K562 (cell line): Measurements from ENCODE around the gene CDC123. TPM values are rescaled to one million over a fixed set of nuclear protein-coding genes. Genes with fewer than 3 reads are reported as not detected.

ENCODE experiments used
- ATAC-seq: fragments of 200-7000 bp; cut with Tn5 transposase; 3 replicates; pipeline ENCODE4 v1.9.1; 2020; ENCODE audit warnings: moderate library complexity
- BruUV-seq: library from RNA; stranded (reverse); fragments of 400-500 nt; replicated peaks from 2 replicates; lab custom pipeline; 2021; lab: Mats Ljungman, UMichigan
- CTCF ChIA-PET: fragments of 300-600 bp; formaldehyde crosslinking; extraction: SDS; loops from one replicate; lab custom pipeline; 2021; ENCODE audit warnings: low intra/inter-chr PET ratio; lab: Yijun Ruan, JAX
- POLR2A ChIA-PET: fragments of 300-600, 350-650 bp; sonication (Branson Sonifier 250); formaldehyde crosslinking; extraction: SDS; loops from one replicate; lab custom pipeline; 2021; ENCODE audit warnings: antibody characterized with exemption, inconsistent platforms; lab: Yijun Ruan, JAX
- DNase-seq, 4 experiments: peaks; one replicate each; pipeline versions ENCODE4 v3.0.0 to v3.0.0-alpha.2; 2011 to 2018; ENCODE audit warnings: low spot score in 3 of 4, mixed read lengths in 3 of 4; ENCODE audit errors: extremely low read depth in 1 of 4
- FAIRE-seq: peaks from 2 replicates; lab custom pipeline; 2011; peaks lifted over from hg19 to GRCh38; lab: Jason Lieb, UNC
- H2AFZ ChIP-seq: 2 replicates; pipeline ENCODE4 v1.6.0; 2011; ENCODE audit warnings: low read depth, low read length, control low read depth, inconsistent platforms
- H3K27ac ChIP-seq: fragments of 200-600 bp; 3 replicates; pipeline ENCODE4 v1.8.0; 2011; ENCODE audit warnings: low read depth, mild to moderate bottlenecking, control low read depth, inconsistent platforms, low read length, moderate library complexity, mixed read lengths; ENCODE audit errors: extremely low read depth
- H3K27me3 ChIP-seq, 2 experiments: fragments of 300-600 bp in 1 of 2; 2 replicates in 1 of 2; 3 replicates in 1 of 2; pipeline versions ENCODE4 v1.6.0 to v1.8.0; 2011; ENCODE audit warnings: inconsistent platforms in 2 of 2, low read length in 2 of 2, mild to moderate bottlenecking in 1 of 2, mixed read lengths in 1 of 2, moderate library complexity in 1 of 2; ENCODE audit not compliant: control insufficient read depth in 2 of 2, insufficient read depth in 2 of 2
- H3K36me3 ChIP-seq: fragments of 300-600 bp; 3 replicates; pipeline ENCODE4 v1.8.0; 2011; ENCODE audit warnings: mild to moderate bottlenecking, low read length, inconsistent platforms; ENCODE audit not compliant: control insufficient read depth, insufficient read depth
- H3K4me1 ChIP-seq, 2 experiments: fragments of 200-600 bp in 1 of 2; replicated peaks in 1 of 2; 2 replicates in 1 of 2; 3 replicates in 1 of 2; pipeline versions ENCODE4 v1.5.1 to v1.8.0; 2011; ENCODE audit warnings: inconsistent platforms in 2 of 2, low read length in 2 of 2, mild to moderate bottlenecking in 1 of 2, mixed read lengths in 1 of 2, moderate library complexity in 1 of 2; ENCODE audit not compliant: control insufficient read depth in 2 of 2, insufficient read depth in 2 of 2
- H3K4me2 ChIP-seq: 2 replicates; pipeline ENCODE4 v1.6.1; 2011; ENCODE audit warnings: low read length, control low read depth, inconsistent platforms, mixed read lengths; ENCODE audit not compliant: insufficient read depth
- H3K4me3 ChIP-seq: fragments of 200-600 bp; sonication (generic), shearing (Covaris generic); 2 replicates; pipeline ENCODE4 v1.5.1; 2016; ENCODE audit warnings: control low read depth, inconsistent platforms
- H3K79me2 ChIP-seq: fragments of 200-600 bp; 3 replicates; pipeline ENCODE4 v1.8.0; 2011; ENCODE audit warnings: low read length, inconsistent platforms; ENCODE audit not compliant: control insufficient read depth, insufficient read depth
- H3K9ac ChIP-seq, 2 experiments: 2 replicates each; pipeline versions ENCODE4 v1.6.0 to v1.6.1; 2011; ENCODE audit warnings: low read depth in 2 of 2, low read length in 2 of 2, control low read depth in 1 of 2, inconsistent platforms in 1 of 2, mild to moderate bottlenecking in 1 of 2, mixed read lengths in 1 of 2; ENCODE audit not compliant: insufficient read depth in 1 of 2
- H3K9me1 ChIP-seq: one replicate; pipeline ENCODE4 v1.6.0; 2011; ENCODE audit warnings: inconsistent platforms, mild to moderate bottlenecking, low read length, moderate library complexity; ENCODE audit not compliant: control insufficient read depth, insufficient read depth
- H3K9me3 ChIP-seq: replicated peaks from 2 replicates; pipeline ENCODE4 v1.5.1; 2011; ENCODE audit warnings: low read depth, low read length, inconsistent platforms; ENCODE audit not compliant: control insufficient read depth, insufficient read depth
- H4K20me1 ChIP-seq: replicated peaks from 2 replicates; pipeline ENCODE4 v1.6.1; 2011; ENCODE audit warnings: low read length, inconsistent platforms, mixed read lengths; ENCODE audit not compliant: control insufficient read depth, insufficient read depth
- CEBPZ ChIP-seq: fragments of 150-350 bp; IDR thresholded peaks from 2 replicates; pipeline ENCODE4 v1.6.1; 2014; ENCODE audit warnings: low read depth, mild to moderate bottlenecking, low read length, borderline replicate concordance
- KDM1A ChIP-seq, 2 experiments: fragments of 450-650 bp; IDR thresholded peaks; 2 replicates each; pipeline ENCODE4 v1.6.1; 2016; ENCODE audit warnings: mild to moderate bottlenecking in 2 of 2
- MAFG ChIP-seq: fragments of 450-650 bp; conservative IDR thresholded peaks from 2 replicates; pipeline ENCODE4 v1.6.1; 2016; ENCODE audit warnings: missing genetic modification characterization, missing compliant biosample characterization
- MCM5 ChIP-seq: fragments of 450-650 bp; IDR thresholded peaks from 2 replicates; pipeline ENCODE4 v1.6.1; 2016; ENCODE audit warnings: low read depth
- MEIS2 ChIP-seq: fragments of 450-650 bp; IDR thresholded peaks from 2 replicates; pipeline ENCODE4 v1.6.1; 2014; ENCODE audit warnings: mild to moderate bottlenecking; ENCODE audit not compliant: partially characterized antibody
- NCOA2 ChIP-seq, 2 experiments: fragments of 450-650 bp; IDR thresholded peaks; 2 replicates each; pipeline ENCODE4 v1.6.1; 2018; ENCODE audit warnings: mild to moderate bottlenecking in 2 of 2, moderate library complexity in 1 of 2; ENCODE audit not compliant: partially characterized antibody in 2 of 2
- POLR2G ChIP-seq: fragments of 200-400 bp; formaldehyde crosslinking; IDR thresholded peaks from 2 replicates; pipeline ENCODE4 v1.6.1; 2017; ENCODE audit warnings: low read depth, mild to moderate bottlenecking, antibody characterized with exemption, low read length, moderate library complexity
- SOX6 ChIP-seq: fragments of 450-650 bp; IDR thresholded peaks from 2 replicates; pipeline ENCODE4 v1.6.1; 2014; ENCODE audit warnings: mild to moderate bottlenecking
- SRF ChIP-seq, 2 experiments: fragments of 250-450, 450-650 bp in 1 of 2; sonication (Bioruptor Pico) in 1 of 2; sonication (generic) in 1 of 2; formaldehyde crosslinking; IDR thresholded peaks; 2 replicates each; pipeline versions ENCODE4 v1.5.0 to v1.5.1; 2020 to 2022; ENCODE audit warnings: mild to moderate bottlenecking in 1 of 2, missing genetic modification reagents in 1 of 2
- ZBTB43 ChIP-seq: sonication (generic); formaldehyde crosslinking; IDR thresholded peaks from 2 replicates; pipeline ENCODE4 v1.8.0; 2023; ENCODE audit warnings: mild to moderate bottlenecking, missing genetic modification reagents
- WGBS: fragments of 100-300 bp; shearing (Covaris generic); methylation state at CpG from one replicate; pipeline ENCODE4 v1.1.6; 2016; ENCODE audit warnings: low coverage, mixed read lengths; ENCODE audit not compliant: insufficient coverage; ENCODE audit errors: missing lambda C conversion rate; 5-methylcytosine and 5-hydroxymethylcytosine counted together
- in situ Hi-C: fragments of 300-500 bp; cut with MboI; formaldehyde crosslinking; loops from 4 replicates; pipeline ENCODE4 v1.15.0; 2018; ENCODE audit warnings: inconsistent platforms, mixed read lengths
- intact Hi-C: fragments of 100-400 bp; cut with micrococcal nuclease; formaldehyde crosslinking; loops from 2 replicates; pipeline ENCODE4 v1.14.2; 2022
- polyA plus RNA-seq, 8 experiments: library from polyadenylated mRNA; depleted of rRNA in 4 of 8; stranded (reverse) in 5 of 8; unstranded in 3 of 8; fragments of >200 nt; fragmentation: Nextera tagmentation in 2 of 8; fragmentation: Illumina TruSeq in 1 of 8; extraction: Ambion mirVana in 2 of 8; extraction: Trizol in 1 of 8; gene quantifications; 2 replicates each; pipeline versions ENCODE4 v1.2.1 to v1.2.3, GENCODE V29; 2011 to 2014; ENCODE audit warnings: inconsistent platforms in 1 of 8, missing spikeins in 1 of 8
- total RNA-seq, 7 experiments: library from RNA; depleted of rRNA in 6 of 7; stranded (reverse); fragments of >200 nt in 6 of 7; fragmentation: Illumina TruSeq in 2 of 7; extraction: Trizol in 2 of 7; gene quantifications; 2 replicates each; pipeline versions ENCODE4 v1.2.1 to v1.2.3, GENCODE V29; 2011 to 2021; ENCODE audit warnings: low replicate concordance in 1 of 7
- TF ChIP-seq, protein P1 (sequence below): sonication (generic); formaldehyde crosslinking; IDR thresholded peaks from 2 replicates; pipeline ENCODE4 v1.8.0; 2023; ENCODE audit warnings: missing genetic modification reagents, mild to moderate bottlenecking, borderline replicate concordance

The CDC123 gene
- total and polyA plus RNA-seq, 9 of the 15 experiments (the other 6 are each of a cell fraction or from before 2014, with no cell fraction given): 137 to 288 (median 175) TPM

DNA sequence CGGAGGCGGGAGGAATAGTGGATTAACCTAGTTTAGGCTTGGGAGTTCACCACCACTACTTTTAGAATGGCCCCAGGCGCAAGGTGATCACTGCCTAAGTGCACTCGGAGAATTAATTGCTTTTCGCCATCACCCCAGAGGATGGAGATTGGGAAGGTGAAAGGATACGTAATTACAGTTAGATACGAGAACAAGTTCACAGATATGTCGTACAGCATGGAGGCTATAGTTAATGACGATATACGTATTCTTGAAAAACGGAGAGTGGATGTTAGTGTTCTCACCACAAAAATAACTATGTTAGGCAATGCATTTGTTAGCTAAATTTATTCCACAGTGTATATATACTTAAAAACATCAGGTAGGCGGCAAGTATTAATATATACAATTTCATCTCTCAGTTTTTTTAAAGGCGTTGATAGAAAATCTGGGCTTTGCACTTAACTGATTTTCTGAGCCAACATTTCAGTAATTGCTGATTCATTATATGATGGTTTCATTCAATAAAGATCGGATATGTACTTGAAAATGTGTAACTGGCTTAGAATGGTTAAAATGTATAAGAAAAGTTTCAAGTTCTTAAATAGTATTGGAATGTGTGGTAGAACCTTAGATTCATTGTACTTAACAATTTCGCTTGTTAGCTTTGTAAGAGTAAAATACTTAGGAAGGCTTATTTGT is 683 bp downstream of the CDC123 start:
- Histone ChIP-seq H3K9me1 (no peaks in the 10 kb centered on the region), H3K9me3 (no peaks in the 10 kb centered on the region), H3K27me3 (no peaks in the 10 kb centered on the region), H2AFZ (peak overlapping the region; percentile 98), H4K20me1 (no peaks in the 10 kb centered on the region), H3K4me1 (peaks cover 8% of the 10 kb centered on the region in 2 experiments; a peak in 3 of 5 replicates), H3K4me3 (peak overlapping the region; percentile 95), H3K9ac (peak overlapping the region; percentile 88 to 95), H3K27ac (peak overlapping the region; percentile 95), H3K4me2 (peak overlapping the region; percentile 95), H3K36me3 (peaks cover 51% of the 10 kb centered on the region), H3K79me2 (peaks cover 90% of the 10 kb centered on the region)
- no peak for DNase-seq
- under 1% methylated on average over 15 of the region's 15 CpGs for WGBS
- POLR2A ChIA-PET: interaction anchor here (0.5 to 2.0 kb wide), 4 partner anchors 12 to 848 kb away, joined by 3 to 11 read pairs (median 5); no protein-coding TSS in a partner anchor
- CTCF ChIA-PET: no interaction called here
- no peak for FAIRE-seq
- TSS peak; percentile 74 for BruUV-seq
- intact Hi-C loops (loop anchor here (10.0 kb wide), 1 partner anchor 152 kb away; the partner anchor contains the start of gene UPF2), in situ Hi-C loops (no loop called here)
- ATAC-seq: peak; percentile 6; the same call in 1 of the 3 replicates
- TF ChIP-seq SRF (CRISPR knock-in tag; IDR thresholded peaks at IDR 0.05) (no peak), MAFG (peak; percentile 51), POLR2G (no peak), MEIS2 (peak; percentile 3), KDM1A (IDR thresholded peaks at IDR 0.05) (peak; percentile 39 to 62; a peak in 2 of 4 replicates), MCM5 (no peak), SOX6 (no peak), NCOA2 (IDR thresholded peaks at IDR 0.05; ENCODE audit: partially characterized antibody in 2 of 2) (no peak), ZBTB43 (CRISPR knock-in tag) (no peak), CEBPZ (no peak)
- TF ChIP-seq, protein P1, sequence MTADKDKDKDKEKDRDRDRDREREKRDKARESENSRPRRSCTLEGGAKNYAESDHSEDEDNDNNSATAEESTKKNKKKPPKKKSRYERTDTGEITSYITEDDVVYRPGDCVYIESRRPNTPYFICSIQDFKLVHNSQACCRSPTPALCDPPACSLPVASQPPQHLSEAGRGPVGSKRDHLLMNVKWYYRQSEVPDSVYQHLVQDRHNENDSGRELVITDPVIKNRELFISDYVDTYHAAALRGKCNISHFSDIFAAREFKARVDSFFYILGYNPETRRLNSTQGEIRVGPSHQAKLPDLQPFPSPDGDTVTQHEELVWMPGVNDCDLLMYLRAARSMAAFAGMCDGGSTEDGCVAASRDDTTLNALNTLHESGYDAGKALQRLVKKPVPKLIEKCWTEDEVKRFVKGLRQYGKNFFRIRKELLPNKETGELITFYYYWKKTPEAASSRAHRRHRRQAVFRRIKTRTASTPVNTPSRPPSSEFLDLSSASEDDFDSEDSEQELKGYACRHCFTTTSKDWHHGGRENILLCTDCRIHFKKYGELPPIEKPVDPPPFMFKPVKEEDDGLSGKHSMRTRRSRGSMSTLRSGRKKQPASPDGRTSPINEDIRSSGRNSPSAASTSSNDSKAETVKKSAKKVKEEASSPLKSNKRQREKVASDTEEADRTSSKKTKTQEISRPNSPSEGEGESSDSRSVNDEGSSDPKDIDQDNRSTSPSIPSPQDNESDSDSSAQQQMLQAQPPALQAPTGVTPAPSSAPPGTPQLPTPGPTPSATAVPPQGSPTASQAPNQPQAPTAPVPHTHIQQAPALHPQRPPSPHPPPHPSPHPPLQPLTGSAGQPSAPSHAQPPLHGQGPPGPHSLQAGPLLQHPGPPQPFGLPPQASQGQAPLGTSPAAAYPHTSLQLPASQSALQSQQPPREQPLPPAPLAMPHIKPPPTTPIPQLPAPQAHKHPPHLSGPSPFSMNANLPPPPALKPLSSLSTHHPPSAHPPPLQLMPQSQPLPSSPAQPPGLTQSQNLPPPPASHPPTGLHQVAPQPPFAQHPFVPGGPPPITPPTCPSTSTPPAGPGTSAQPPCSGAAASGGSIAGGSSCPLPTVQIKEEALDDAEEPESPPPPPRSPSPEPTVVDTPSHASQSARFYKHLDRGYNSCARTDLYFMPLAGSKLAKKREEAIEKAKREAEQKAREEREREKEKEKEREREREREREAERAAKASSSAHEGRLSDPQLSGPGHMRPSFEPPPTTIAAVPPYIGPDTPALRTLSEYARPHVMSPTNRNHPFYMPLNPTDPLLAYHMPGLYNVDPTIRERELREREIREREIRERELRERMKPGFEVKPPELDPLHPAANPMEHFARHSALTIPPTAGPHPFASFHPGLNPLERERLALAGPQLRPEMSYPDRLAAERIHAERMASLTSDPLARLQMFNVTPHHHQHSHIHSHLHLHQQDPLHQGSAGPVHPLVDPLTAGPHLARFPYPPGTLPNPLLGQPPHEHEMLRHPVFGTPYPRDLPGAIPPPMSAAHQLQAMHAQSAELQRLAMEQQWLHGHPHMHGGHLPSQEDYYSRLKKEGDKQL: no peak
